HG03520 (cell line): Measurements from ENCODE around the gene CSH1.
"Not testable (repeated sequence)": the region's sequence is repeated elsewhere in the genome, so short reads cannot be mapped to it uniquely, and the experiment has no call there.

ENCODE experiments used
- ATAC-seq: cut with Tn5 transposase; IDR thresholded peaks from one replicate; pipeline ENCODE4 v1.9.1; 2021; ENCODE audit warnings: mild to moderate bottlenecking, moderate library complexity; ENCODE audit not compliant: unreplicated experiment

The CSH1 gene

GRCh38 chr17:63896524-63897354 is at the start of gene CSH1:
TSS of gene CSH1 (minus strand) at chr17:63896574. CDS start at chr17:63896511, 63 bp downstream.
- ATAC-seq = not testable (repeated sequence)

GRCh38 chr17:63945784-63946439 is 49.5 kb upstream of the CSH1 start:
- ATAC-seq = no peak

DNA sequence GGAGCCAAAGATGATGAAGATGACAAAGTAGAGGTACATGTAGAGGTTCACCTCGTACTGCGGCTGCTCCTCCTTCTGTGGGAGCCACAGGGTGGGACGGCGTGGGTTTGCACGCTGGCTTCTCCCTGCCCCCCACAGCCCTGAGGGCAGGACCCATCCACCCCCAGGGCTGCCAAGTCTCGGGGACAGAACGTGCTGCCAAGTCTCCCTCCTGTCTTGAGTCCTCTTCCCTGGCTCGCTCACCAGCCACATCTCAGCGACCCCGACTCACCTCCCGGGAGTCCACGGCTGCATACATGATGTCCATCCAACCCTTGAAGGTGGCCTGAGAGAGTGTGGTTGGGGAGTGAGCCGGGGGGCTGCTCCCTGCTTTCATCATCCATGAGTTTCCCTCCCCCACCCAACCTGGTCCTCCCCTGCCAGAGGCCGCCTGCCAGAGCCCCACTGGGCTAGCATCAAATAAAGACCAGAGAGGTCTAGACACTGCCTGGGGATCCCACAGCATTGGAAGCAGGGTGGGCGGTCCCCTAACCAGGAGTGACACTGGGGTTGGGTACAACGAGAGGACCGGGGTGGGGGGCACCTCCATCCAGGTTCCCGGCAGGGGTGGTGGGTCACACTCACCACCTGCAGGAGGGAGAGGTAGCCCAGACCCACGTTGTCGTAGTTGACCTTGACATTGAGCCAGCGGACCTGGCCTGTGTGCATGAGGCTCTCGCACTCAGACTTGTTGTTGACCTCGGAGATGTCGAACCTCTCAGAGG is 48.5 kb upstream of the CSH1 start:
- no peak for ATAC-seq

- ATAC-seq = no peak
These were observed 47.4 kb upstream of the CSH1 start for GRCh38 chr17:63943745-63944144.

GRCh38 chr17:63942309-63942985 is 46.1 kb upstream of the CSH1 start:
- ATAC-seq = no peak

DNA sequence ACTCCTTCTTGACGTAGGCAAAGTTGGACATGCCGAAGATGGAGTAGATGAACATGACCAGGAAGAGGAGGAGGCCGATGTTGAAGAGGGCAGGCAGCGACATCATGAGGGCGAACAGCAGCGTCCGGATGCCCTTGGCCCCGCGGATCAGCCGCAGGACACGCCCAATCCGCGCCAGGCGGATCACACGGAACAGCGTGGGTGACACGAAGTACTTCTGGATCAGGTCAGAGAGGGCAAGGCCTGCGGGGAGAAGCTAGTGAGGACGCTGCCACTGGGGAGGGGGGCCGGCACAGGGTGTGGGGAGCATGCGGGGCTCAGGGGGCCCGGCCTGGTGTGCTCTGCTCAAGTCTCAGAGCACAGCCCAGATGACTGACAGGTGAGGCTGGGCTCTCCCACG is 45.4 kb upstream of the CSH1 start:
- no peak for ATAC-seq

DNA sequence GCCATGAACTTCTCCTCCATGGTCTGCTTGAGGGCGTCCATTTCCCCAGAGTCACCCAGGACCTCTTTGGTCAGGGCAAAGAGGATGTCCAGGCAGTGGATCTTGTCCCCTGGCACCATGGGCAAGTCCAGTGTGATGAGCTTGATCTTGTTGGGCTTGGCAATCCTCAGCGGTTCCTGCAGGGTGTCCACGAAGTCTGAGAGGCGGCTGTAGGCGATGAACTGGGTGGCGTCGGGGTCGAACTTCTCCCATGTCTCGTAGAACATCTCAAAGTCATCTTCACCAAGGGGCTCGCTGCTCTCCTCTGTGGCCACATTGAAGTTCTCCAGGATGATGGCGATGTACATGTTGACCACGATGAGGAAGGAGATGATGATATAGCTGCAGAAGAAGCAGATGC is 44.8 kb upstream of the CSH1 start:
- ATAC-seq = no peak

- no peak for ATAC-seq
These were observed 44.2 kb upstream of the CSH1 start for GRCh38 chr17:63940584-63940983.

GRCh38 chr17:63939884-63940283 is 43.5 kb upstream of the CSH1 start:
- no peak for ATAC-seq

GRCh38 chr17:63939401-63939800 is 43.0 kb upstream of the CSH1 start:
- no peak for ATAC-seq

GRCh38 chr17:63937920-63938319 is 41.5 kb upstream of the CSH1 start:
- no peak for ATAC-seq

GRCh38 chr17:63937319-63937718 is 40.9 kb upstream of the CSH1 start:
- ATAC-seq = no peak

DNA sequence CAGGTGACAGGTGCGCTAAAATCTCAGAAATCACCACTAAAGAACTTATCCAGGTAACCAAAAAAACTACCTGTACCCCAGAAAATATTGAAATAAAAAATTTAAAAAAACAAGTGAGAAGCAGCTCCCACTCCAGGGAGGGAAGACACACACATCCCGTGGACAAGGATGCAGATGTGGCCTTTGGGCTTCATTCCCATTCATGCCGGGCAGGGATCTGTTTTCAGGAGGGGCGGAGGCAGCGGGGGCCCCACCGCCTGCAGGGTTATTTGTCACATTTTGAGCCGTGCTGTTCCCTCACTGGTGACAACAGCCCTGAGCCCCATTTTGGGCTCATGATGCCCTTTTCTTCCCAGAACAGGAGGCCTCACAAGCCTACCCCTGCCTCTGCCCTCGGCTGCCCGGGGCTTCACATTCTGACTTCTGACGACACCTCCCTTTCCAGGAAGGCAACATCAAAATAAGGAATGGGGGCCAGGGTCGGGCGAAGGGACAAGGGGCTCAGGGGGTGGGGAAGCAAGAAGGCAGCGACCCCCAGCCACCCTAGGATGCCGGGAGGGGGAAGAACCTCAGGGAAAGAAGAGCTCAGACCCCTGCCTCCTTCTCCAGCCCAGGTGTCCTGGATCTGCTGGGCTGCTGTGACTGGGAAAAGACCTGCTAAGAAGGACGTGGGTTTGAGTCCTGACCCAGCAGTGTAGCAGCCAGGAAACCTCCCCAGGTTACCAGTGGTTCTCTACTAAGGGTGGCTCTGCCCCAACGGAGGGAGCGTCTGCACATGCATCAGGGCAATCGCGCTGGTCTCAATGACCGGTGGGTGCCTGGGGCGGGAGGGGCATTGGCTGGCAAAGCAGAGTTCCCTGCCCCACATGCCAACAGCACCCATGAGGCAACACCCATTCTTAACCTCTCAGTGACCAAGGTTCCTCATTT is 38.1 kb upstream of the CSH1 start:
- no peak for ATAC-seq

- ATAC-seq = no peak
These were observed 37.2 kb upstream of the CSH1 start for GRCh38 chr17:63933598-63933997.

- peak; percentile 5 for ATAC-seq
These were observed 36.3 kb upstream of the CSH1 start for GRCh38 chr17:63932721-63933120.

DNA sequence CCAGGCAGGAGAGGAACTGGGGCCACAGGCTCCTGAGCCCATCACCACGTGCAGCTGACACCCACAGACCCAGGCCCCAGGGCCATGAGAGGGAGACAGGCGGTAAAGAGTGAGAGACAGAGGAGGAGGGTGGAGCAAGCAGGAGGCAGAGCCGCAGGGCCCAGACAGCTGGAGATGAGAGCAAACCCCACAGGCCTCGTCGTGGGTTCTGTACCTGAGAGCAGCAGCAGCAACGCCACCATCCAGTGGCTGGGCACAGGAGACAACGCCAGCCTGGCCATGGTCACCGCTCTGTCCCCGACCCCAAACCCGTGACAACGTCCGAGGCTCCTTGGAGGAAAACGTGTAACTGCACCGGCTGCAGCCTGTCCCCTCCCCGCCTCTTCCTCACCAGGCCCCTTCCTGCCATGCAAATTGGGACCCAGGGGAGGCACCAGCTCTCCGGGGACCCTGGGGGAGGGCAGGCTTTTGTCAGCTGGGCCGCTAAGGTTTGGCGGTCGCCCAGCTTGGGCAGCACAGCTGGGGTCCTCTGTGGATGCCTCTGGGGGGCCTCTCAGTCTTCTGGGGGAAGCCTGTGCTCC is 35.7 kb upstream of the CSH1 start, which contains the start of gene CD79B:
TSS of gene CD79B (minus strand) at position 351 of the 581 bp plus-strand sequence. CDS start at position 281, 70 bp downstream.
- peak; percentile 85 for ATAC-seq

GRCh38 chr17:63930951-63931575 is 34.7 kb upstream of the CSH1 start:
- peak; percentile 39 for ATAC-seq

DNA sequence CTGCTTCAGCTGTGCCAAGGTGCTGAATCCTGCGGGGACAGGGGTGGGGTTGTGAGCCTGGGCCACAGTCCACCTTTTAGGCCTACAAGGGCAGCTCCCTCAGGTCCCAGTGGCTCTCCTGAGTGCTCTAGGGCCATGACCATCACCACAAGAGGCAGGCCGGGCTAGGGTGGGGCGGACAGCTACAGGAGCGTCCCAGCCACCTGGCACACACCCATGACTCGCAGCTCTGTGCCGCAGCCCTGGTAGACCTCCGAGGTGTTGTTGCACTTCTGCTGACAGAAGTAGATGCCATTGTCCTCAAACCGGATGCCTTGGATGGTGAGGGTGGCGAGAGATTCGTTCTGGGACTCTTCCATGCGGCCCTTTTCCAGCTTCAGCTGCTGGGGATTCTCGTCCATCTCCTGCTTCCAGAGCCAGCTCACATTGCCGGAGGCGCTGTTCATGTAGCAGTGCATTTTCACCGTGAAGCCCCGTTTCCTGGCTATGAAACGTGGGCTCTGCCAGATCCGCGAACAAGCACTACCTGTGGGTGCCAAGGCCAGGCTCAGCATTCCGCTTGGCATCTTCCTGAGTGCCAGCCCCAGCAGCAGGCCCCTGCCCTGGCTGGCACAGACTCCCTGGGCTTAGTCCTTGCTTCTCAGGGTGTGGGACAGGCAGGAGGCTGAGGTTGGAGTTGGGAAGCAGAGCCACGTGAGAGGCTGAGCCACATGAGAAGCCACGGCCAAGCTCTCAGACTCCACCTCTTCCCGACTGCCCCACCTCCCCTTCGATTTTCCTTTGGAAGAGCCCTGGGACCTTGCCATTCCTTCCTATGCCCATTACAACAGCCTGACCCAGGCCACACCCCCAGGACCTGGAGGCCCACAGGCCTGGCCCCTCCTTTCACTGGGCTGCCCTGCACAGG is 33.7 kb upstream of the CSH1 start:
- ATAC-seq = no peak
